GM19240 (cell line): ENCODE measurements around the gene IMPA2.
"Not testable (repeated sequence)": the region's sequence is repeated elsewhere in the genome, so short reads cannot be mapped to it uniquely, and the experiment has no call there.

Source experiments
- DNase-seq: peaks from one replicate; pipeline ENCODE4 v3.0.0; 2011; ENCODE audit warnings: low spot score; ENCODE audit not compliant: insufficient read length

The IMPA2 gene

GRCh38 chr18:11962597-11962996, 18.7 kb upstream of the IMPA2 start:
- no peak for DNase-seq

- DNase-seq: no peak
Measured at GRCh38 chr18:11963991-11964484, 17.3 kb upstream of the IMPA2 start.

GRCh38 chr18:11969904-11970835, 11.1 kb upstream of the IMPA2 start:
- no peak for DNase-seq

GRCh38 chr18:11970836-11971226, 10.5 kb upstream of the IMPA2 start:
- DNase-seq: not testable (repeated sequence)

- DNase-seq: no peak
Measured at GRCh38 chr18:11972371-11973174, 8.7 kb upstream of the IMPA2 start.

GRCh38 chr18:11974741-11975325, 6.5 kb upstream of the IMPA2 start:
- no peak for DNase-seq

- DNase-seq: no peak
Measured at GRCh38 chr18:11975723-11976122, 5.6 kb upstream of the IMPA2 start.

- DNase-seq: no peak
Measured at GRCh38 chr18:11976315-11977152, 4.8 kb upstream of the IMPA2 start.

GRCh38 chr18:11977153-11977466, 4.2 kb upstream of the IMPA2 start:
- DNase-seq: no peak

GRCh38 chr18:11978956-11979355, 2.4 kb upstream of the IMPA2 start:
- no peak for DNase-seq

GRCh38 chr18:11980163-11980493, 1.2 kb upstream of the IMPA2 start:
- no peak for DNase-seq

- no peak for DNase-seq
Measured at GRCh38 chr18:11980494-11981191, 664 bp upstream of the IMPA2 start.

GRCh38 chr18:11981543-11982366, 448 bp downstream of the IMPA2 start:
- DNase-seq: no peak

- no peak for DNase-seq
Measured at GRCh38 chr18:11982981-11983380, 1.7 kb downstream of the IMPA2 start.

GRCh38 chr18:11983592-11983991, 2.3 kb downstream of the IMPA2 start:
- DNase-seq: no peak

GRCh38 chr18:11984091-11984490, 2.8 kb downstream of the IMPA2 start:
- no peak for DNase-seq

- no peak for DNase-seq
Measured at GRCh38 chr18:11985586-11985985, 4.3 kb downstream of the IMPA2 start.

- no peak for DNase-seq
Measured at GRCh38 chr18:11986061-11986460, 4.8 kb downstream of the IMPA2 start.

- DNase-seq: no peak
Measured at GRCh38 chr18:11987527-11987926, 6.2 kb downstream of the IMPA2 start.

GRCh38 chr18:11989174-11989573, 7.9 kb downstream of the IMPA2 start:
- DNase-seq: no peak
